Limb (tissue), 2 donors: ENCODE results near the gene NEMP2.

Source experiments
- DNase-seq, 2 donors: peaks; one replicate each; pipeline ENCODE4 v3.0.0-alpha.2; 2016; ENCODE audit errors: extremely low spot score in 2 of 2

The NEMP2 gene

DNA sequence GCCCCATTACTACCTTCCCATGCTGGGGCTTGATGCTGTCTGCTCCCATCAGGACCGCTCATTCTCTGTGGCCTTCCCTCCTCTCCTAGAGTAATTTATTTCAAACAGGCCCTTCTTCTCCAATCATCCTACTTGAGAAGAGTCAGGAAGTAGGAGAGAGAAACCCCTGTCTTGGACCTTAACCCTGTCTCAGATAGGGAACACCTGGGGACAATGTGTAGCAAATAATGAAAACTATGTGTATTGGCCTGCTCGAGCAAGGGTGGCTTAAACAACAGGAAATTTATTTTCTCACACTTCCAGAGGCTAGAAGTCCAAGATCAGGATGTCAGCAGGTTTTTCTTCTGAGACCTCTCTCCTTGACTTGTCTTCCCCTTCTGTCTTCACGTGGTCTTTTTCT, 26.6 kb upstream of the NEMP2 start:
- no peak for DNase-seq

DNA sequence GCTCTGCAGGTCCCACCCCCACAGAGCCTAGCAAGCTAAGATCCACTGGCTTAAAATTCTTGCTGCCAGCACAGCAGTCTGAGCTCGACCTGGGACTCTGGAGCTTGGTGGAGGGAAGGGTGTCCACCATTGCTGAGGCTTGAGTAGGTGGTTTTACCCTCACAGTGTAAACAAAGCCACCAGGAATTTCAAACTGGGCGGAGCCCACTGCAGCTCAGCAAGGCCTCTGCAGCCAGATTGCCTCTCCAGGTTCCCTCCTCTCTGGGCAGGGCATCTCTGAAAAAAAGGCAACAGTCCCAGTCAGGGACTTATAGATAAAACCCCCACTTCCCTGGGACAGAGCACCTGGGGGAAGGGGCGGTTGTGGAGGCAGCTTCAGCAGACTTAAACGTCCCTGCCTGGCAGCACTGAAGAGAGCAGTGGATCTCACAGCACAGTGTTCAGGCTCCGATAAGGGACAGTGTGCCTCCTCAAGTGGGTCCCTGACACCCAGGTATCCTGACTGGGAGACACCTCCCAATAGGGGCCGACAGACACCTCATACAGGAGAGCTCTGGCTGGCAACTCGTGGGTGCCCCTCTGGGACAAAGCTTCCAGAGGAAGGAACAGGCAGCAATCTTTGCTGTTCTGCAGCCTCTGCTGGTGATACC, 20.0 kb upstream of the NEMP2 start:
- DNase-seq, result no peak

DNA sequence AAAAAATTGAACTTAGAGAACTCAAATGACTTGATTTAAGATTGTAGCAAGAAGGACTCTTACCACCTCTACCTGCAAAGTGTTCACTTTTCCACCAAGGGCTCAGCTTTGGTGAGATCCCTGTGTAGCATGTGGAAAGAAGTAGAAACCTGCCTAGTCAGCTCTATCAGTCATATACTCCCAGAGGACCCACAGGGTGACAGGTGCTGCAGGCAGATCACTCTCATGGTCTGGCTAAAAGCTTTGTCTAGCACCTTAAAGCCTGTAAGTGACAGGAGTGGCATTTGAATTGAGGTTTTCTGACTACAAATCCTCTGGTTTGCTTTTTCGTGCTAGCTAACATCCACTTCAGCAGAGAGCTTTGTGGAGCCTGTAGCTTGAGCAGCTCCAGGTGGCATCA, 18.7 kb upstream of the NEMP2 start:
- no peak for DNase-seq

DNA sequence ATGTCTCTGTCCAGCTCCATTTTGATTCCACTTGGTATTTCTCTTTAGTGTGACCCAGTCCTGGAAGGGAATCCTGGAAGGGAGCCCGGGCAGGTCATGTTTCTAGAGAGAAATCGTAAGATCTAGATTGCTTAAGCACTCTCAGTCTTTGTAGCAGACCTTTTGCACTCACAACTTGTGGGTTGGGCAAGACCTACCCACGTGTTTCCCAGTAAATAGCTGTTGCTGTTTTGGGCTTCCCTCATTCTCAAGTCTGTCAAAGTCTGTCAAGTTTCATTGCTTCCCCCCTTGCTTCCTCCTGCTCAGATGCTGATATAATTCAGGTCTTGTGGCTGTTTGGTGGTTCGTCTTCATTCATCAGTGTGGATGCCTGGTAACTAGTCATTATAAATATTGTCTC, 17.4 kb upstream of the NEMP2 start:
- no peak for DNase-seq

DNA sequence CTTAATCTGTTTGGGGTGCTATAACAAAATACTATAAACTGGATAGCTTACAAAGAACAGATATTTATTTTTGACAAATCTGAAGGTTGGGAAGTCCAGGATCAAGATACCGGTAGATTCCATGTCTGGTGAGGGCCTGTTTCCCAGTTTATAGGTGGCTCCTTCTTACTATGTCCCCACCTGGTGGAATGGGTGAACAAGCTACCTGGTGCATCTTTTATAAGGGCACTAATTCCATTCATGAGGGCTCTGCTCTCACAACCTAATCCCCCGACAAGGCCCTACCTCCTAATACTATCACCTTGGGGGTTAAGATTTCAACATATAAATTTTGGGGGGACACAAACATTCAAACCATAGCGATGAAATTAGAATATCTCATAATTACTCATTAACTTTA, 15.6 kb upstream of the NEMP2 start:
- DNase-seq, result no peak

DNA sequence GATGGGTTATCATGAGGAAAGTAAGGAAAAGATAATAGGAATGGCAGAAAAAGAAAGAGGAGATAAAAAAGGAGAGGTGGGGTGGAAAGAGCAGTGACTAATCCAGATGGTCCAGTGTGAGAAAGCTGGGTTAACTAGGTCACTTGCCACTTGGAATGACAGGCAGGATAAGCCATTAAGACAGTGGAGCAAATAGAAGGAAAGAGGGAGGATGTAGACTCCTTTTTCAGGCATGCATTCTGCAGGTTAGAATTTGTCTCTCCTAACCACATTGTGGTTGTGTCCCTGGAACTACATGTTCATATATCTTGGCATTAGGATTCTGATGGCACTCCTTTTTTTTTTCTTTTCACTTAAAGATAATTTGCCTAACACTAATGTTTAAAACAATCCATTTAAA, 13.4 kb upstream of the NEMP2 start:
- no peak for DNase-seq

DNA sequence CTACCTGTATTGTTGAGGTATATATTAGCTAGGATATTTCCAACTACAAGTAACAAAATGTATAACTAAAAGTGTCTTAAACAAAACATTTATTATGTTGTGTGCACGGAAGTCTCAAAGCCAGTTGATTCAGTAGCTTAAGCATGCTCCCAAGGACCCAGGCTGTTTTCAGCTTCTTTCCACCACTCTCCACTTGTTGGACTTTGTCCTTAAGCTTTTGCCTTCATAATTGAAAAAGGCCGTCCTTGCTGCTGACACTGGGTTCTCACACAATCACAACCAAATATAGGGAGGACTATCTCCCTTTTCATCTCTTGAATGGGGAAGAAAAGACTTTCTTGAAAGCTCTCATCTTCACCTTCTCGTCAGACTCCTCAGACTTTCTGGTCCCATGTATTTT, 12.2 kb upstream of the NEMP2 start:
- DNase-seq, result no peak

DNA sequence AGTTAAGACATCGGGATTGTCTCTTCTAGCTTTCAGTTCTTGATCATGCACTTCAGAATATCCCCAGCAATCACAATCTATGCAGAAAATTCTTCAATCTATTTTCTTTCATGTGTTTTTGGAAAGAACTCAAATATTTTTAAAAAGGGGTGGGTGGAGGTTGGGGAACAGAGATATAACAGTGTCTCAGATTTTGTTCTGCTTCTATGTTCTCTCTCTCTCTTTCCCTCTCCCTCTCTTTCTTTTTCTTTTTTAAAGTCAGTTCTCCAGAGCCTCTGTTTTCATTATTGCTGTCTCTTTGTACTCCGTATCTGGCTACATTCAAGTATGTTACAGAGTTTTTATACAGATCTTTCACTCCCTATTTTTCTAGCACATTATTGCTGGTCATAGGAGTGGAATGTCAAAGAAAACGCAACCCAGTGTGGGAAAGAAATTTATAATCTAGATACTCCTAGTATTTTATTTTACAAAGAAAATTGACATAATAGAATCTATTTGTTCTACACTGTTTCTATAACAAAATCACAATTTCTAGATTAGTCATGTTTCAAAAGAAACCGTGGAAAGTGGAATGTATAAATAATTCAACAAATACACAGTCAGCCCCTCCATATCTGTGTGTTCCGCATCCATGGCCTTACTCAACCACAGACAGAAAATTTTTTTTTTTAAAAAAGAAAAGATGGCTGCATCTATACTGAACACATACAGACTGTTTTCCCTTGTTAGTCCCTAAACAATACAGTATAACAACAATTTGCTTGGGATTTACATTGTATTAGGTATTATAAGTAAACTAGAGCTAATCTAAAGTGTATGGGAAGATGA, 11.2 kb upstream of the NEMP2 start:
- DNase-seq, result no peak

DNA sequence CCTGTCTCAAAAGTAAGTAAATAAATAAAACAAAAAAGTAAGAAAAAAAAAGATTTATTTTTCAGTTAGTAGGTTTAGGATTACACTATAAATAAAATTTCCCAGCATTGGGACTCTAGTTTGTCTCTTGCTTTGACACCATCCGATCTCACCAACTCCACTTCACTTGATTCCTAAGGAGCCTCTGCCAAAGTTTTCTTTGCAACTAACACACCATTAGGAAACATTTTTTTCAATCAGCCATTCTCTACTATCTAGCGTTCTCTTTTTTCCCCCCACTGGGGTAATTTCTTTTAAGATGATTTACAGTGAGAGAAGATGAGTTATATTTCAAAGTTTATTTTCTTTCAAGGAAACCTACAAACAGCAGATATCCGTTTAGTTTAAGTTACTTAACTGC, 10.6 kb upstream of the NEMP2 start:
- DNase-seq, result no peak

DNA sequence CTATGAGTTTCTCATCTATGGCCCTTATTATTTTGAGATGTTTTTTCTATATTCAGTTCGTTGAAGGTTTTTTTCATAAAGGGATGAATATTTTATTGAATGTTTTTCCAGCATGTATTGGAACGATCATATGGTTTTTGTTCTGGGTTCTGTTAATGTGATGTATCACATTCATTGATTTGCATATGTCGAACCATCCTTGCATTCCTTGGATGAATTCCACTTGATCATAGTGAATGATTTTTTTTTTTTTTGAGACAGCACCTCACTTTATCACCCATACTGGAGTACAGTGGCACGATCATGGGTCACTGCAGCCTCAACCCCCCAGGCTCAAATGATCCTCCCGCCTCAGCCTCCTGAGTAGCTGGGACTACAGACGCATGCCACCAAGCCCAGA, 5.5 kb upstream of the NEMP2 start:
- no peak for DNase-seq

DNA sequence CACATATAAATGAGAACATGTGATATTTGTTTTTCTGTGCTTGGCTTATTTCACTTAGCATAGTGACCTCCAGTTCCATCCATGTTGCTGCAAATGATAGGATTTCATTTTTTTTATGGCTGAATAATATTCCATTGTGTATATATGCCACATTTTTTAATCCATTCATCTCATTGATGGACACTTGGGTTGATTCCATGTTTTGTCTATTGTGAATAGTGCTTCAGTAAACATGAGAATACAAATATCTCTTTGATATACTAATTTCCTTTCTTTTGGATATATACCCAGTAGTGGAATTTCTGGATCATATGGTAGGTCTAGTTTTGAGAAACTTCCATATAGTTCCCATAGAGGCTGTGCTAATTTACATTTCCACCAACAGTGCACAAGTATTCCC, 3.7 kb upstream of the NEMP2 start:
- no peak for DNase-seq

DNA sequence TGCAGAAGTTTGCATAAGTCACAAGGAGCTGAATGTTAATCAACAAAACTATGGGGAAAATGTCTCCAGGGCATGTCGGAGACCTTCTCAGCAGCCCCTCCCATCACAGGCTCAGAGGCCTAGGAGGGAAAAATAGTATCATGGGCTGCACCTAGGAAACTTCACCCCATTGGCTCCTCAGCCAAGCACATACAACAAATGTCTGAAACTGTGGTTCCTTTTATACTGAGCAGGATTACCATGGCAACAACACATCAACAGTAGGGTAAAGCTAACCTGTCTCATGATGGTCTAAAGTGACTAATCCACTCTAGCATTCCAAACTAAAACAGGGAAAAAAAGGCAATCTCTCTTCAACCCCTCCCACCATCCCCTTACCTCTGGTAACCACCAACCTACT, 3.2 kb upstream of the NEMP2 start:
- no peak for DNase-seq

DNA sequence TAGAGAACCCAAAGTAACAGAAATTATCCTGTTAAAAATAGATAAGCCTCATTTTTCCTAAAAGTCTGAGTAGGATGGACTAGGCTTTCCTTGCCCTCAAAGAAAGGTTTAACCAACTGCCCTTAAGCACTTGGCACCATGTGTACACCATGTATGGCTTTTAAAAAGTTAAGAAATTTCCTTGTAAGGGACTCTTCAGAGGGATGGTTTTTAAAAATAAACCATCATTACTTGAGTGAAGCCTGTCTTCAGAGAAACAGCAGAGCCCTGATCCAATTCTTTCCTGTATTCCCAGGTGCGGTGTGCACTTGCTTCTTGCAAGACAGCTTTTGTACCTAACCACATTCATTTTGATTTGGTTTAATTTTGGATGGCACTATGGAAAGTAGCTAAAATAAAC, 1.1 kb upstream of the NEMP2 start:
- DNase-seq, result no peak

DNA sequence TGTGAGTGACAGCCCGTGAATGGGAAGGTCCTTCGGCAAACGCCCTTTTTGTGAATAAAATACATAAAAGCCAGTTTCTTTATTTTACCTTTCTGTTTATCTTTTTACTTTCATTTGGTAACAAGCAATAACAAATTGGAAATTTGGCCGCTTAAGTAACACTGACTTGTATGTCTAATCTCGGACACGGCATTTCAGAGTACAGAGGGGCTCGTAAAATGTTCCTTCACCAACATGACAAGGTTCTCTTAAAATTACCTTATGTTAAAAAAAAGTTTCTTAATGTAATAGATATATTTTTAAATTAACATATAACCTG, 558 bp upstream of the NEMP2 start:
- no peak for DNase-seq

DNA sequence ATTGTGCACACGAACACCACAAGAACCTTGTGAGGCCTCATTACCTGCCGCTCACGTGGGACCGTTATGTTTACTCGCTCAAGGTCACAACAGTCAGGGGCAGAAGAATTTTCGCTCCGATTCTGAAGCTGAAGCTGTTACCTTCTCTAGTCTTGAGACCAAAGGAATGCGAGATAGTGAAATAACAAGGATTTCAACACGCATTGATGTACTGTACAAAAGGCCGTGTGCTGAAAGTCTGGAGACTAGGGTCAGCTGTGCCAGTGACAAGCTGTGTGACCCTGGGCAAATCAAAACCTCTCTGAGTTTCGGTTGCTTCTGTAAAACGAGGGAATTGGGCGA, 583 bp downstream of the NEMP2 start:
- peak in 1 of 2 donors; percentile 42 for DNase-seq

DNA sequence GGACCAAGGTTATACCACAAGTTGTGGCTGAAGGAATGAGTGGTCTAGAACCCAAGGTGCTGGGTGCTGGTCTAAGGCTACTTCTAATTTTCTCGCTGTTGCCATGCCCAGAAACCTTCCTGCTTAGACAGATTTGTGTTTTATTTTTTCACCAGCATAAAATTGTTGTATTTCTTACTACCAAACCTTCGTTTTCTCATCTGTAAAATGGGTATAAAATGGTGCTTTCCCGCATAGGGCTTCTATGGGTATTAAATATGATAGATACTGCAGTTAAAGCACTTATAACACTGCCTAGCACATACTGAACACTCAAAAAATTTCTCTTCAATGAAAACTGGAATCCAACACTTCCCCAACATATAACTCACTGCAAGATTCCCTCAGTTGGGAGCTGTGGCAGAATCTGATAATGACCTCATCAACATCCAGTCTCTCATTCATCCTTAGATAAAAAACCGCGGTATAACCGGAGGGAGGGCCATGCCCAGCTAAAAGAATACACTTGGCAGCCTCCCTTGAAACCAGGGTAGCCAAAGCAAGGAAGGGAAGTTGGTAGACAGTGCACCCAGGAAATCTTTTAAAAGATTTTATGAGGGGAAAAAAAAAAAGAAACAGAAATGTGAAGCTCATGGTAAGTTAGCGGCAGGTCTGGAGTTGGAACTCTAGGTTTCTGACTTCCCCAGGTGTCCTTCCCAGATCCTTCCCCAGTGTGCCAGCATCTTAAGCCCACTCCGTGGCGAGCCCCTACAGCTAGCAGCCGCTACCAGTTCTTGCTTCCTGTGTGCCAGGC, 1.2 kb downstream of the NEMP2 start:
- DNase-seq, result no peak

DNA sequence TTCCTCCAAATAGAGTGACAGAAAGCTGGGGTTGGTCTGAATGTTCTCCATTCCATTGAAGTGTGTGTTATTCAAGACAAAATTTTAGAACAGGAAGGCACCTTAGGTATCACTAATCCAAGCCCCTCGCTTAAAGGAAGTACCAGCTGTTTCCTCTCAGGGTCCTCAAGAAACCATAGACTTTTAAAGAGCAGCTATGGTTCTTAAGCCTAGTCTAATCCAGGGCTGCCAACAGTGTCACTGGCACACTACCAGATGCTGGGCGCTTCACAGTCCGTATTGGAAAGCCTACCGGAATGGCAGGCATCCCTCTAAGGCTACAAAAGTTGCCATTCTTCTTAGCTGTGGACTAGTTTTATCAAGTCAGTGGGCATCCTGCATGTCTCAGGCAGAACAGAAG, 1.9 kb downstream of the NEMP2 start:
- DNase-seq, result no peak

DNA sequence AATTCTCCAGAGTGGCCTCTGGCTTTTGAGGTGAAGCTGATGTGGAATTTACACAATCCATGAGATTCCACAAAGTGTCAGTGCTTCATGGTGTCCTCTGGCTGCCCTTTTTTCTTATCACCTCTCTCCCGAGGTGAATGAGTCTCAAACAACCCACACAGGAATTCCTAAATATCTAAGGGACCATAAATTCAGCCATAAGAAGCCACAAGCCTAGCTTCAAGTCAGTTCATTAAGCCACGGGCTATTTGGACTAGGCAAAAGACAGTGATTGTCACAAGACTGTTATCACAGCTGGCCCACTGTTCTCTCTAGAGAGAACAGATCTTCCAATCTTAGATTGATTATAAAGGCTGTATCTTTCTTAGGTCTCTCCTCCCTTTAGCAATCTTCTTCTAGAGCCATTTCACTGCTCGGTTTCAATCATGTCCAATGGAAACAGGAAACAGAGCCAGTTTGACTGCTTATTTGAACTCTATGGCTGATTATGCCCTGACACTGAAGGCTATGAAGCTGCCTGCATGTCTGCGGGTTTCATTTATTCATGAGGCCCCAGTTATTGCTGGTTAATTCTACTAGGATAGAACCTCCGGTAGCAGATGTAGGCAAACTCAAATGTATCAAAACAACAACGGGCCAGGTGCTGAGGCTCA, 4.1 kb downstream of the NEMP2 start:
- DNase-seq, result no peak

DNA sequence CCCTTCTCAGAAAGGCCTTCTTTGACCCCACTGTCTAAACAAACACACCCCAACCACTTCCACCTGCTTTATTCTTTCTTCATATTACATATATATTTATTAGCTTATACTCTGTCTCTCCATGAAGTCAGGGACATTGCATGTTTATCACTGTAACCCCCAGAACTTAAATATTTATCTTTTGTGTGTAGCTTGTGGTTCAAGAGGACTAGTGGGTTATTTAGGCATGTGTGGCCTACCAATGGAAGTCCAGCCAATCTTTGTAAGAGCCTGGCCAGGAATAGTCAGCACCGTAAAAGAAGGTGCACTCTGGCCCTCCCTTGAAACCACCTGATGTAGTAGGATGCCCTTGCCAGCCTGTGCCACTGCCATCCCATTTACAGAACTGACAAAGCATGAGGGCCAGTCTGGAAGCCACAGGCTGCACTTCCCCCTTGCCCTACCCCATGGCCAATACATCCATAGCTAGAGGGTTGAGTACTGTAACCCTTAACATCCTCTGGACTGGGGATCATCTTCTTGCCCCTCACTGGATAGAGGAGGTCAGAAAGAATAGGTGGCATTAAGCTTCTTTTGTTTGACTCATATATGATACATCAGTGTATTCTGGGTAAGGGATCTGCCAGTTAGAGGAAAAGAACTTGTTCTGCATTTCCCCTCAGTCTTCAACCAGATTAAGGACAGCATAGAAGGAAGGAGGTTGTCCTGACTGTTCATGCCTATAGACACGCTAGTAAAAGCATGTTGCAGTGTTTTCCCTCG, 4.9 kb downstream of the NEMP2 start:
- no peak for DNase-seq

DNA sequence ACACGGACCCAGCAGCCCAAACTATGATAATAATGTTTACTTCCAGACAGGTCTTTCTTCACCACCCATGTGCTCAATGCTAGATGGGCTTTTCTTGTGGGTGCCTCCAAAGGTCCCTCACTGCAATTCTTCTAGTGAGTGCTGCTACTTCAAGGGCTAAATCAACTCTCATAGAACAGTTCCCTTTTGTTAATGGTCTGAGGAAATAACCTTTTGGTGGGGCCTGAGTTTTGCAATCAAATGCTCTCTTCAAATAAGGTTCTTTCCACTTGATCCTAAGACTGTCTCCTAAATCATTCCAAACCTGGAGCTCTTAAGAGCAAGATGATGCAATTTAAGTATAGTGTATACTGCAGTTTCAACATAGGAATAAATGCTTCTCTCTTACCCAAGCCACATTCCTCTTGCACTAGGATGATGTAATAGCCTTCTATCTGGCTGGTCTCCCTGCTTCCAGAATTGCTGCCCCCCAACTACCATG, 6.0 kb downstream of the NEMP2 start:
- DNase-seq, result no peak

DNA sequence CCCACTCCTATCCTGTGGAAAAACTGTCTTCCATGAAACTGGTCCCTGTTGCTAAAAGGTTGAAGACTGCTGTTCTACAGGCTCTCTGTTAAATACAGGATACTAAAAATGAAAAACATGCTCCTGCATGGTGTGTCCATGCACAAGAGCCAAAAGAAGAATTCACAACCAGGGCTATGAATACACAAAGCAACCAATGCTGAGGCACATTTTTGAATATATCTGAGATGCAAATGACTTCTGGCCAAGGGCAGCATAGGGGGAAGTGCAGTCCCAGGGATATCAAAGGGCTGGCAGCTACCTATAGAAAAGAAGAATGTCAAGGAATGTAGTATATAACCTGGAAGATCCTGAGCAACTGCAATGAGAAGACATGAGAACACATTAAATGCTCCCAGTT, 6.6 kb downstream of the NEMP2 start:
- DNase-seq, result no peak
